C4-2B (cell line): Measurements from ENCODE around the gene RAPGEF3.
A peak's percentile ranks its signal among the peaks of the same experiment; 100 is the strongest.

Source experiments
- H3K27ac ChIP-seq: fragments of 450-650 bp; 2 replicates; pipeline ENCODE4 v1.5.1; 2017
- ZFX ChIP-seq: fragments of 450-650 bp; IDR thresholded peaks from 2 replicates; pipeline ENCODE4 v1.6.1; 2017
- TF ChIP-seq, protein P1 (sequence below): fragments of 450-650 bp; conservative IDR thresholded peaks from 2 replicates; pipeline ENCODE4 v1.5.1; 2017; ENCODE audit warnings: mild to moderate bottlenecking

The RAPGEF3 gene

DNA sequence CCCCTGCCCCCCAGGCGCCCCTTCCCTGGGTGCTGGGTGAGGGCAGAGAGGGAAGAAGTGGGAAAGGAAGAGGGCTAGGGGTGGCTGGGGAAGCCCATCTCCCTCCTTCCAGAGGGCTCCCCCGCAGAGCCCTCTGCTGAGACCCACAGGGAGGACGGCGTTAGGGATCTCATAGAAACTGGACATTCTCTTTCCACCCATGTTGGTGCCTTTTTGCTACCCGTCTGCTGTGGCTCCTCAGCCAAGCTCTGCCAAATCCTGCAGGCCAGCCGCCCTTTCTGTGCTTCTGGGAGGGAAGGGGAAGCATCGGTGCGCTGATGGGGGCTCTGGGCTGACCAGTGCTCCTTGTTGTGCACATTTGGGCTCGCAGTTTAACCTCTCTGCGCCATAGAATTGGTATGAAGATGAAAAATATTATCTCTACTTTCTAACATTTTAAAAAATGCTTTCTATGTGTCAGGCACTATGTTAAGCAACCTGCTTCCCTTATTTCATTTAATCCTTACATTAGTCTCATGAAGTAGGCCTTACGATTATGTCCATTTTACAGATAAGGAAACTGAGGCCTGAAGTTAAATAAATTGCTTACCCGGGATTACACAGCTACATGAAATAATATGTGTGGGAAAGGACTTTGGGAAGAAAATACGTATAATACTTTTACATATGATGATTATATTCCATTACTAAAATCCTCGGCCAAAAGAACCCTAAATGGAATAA, 15.3 kb upstream of the RAPGEF3 start:
- peak overlapping the region; percentile 66 for H3K27ac ChIP-seq
- TF ChIP-seq ZFX: no peak
- TF ChIP-seq, protein P1, sequence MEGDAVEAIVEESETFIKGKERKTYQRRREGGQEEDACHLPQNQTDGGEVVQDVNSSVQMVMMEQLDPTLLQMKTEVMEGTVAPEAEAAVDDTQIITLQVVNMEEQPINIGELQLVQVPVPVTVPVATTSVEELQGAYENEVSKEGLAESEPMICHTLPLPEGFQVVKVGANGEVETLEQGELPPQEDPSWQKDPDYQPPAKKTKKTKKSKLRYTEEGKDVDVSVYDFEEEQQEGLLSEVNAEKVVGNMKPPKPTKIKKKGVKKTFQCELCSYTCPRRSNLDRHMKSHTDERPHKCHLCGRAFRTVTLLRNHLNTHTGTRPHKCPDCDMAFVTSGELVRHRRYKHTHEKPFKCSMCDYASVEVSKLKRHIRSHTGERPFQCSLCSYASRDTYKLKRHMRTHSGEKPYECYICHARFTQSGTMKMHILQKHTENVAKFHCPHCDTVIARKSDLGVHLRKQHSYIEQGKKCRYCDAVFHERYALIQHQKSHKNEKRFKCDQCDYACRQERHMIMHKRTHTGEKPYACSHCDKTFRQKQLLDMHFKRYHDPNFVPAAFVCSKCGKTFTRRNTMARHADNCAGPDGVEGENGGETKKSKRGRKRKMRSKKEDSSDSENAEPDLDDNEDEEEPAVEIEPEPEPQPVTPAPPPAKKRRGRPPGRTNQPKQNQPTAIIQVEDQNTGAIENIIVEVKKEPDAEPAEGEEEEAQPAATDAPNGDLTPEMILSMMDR: no peak

DNA sequence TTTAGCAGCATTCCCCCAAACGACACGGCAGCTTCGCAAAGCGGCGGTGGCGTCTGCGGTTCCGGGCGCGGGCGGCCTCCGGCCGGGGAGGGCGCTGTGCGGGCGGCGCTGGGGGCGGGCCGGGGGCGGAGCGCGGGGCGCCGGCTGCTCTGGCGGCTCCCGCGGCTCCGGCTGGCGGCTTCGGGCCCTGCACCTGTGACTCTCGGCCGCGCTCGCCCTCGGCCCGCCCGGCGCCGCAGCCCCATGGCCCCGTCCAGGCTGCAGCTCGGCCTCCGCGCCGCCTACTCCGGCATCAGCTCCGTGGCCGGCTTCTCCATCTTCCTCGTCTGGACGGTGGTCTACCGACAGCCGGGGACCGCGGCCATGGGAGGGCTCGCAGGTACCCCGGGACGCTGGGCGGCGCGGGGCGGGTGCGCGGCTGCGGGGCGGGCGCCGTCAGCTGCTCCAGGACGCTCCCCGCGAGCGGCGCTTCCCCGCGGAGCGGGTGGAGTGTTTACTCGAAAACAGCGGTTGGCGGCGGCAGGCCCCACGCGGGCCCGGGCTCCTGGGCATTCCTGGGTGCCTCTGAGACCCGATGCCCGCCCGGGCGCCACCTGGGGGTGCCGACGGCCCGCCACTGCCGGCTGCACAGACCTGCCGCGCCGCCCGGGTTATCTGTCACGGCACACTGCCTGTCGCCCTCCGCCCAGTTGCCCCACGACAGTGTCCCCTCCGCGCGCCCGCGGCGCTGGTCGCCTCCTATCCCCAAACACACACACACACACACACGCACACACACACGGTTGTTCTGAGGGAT, 14.6 kb upstream of the RAPGEF3 start, which contains the start of gene SLC48A1:
SLC48A1 (plus strand) TSS at position 177 of the 796 bp plus-strand sequence; CDS start at position 244, 67 bp downstream.
- TF ChIP-seq, protein P1: peak; percentile 91
- peak; percentile 69; the same call in 1 of the 2 replicates for TF ChIP-seq ZFX
- H3K27ac ChIP-seq: peak within 1 kb of the TSS; percentile 66

DNA sequence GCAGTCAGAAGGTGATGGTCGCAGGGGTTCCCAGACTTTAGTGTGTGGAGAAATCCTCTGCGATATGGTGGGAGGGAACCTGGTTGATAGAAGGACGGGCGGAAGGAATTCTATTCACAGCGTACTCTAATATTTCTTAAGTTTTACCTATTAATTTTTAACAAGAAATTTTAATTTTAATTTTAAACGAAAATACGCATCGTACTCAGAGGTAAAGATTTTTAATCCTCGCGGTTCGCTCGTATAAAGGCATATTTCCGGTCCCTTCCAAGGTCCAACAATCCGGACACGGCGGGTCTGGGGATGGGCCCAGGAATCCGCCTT, 14.0 kb upstream of the RAPGEF3 start:
- TF ChIP-seq, protein P1: no peak
- no peak for TF ChIP-seq ZFX
- peak overlapping the region; percentile 66 for H3K27ac ChIP-seq

DNA sequence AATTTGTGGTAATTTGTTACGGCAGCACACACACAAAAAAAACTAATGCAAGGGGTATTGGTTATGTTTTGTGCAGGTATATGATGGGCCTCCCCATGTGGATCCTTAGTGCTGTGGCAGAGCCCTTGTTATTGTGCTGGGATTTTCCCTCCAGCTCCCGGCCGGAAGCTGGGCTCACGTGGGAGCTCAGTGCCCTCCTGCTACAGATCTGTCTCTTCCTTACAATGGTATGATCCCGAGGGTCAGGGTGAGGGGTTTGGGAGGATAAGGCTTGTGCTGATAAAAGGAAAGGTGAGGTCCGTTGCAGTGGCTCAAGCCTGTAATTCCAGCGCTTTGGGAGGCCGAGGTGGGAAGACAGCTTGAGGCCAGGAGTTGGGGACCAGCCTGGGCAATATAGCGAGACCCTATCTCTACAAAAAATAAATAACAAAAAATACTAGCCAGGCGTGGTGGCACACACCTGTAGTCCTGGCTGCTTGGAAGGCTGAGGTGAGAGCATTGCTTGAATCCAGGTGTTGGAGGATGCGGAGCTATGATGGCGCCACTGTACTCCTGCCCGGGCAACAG, 13.5 kb upstream of the RAPGEF3 start:
- TF ChIP-seq ZFX: no peak
- TF ChIP-seq, protein P1: no peak
- no peak overlapping the region; the same call in 1 of the 2 replicates for H3K27ac ChIP-seq

DNA sequence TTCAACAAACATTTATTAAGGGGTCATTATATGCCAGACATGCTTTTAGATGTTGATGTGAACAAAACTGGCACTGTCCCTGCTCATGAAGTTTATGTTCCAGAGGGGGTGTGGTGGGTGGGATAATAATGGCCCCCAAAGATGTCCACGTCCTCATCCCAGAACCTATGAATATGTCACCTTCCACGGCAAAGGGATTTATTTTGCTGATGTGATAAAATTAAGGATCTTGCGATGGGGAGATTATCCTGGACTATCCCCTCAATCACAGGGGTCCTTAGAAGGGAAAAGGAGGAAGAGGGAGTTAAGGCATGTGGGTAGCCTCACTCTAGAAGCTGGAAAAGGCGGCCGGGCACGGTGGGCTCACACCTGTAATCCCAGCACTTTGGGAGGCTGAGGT, 12.6 kb upstream of the RAPGEF3 start:
- H3K27ac ChIP-seq: no peak overlapping the region
- TF ChIP-seq ZFX: no peak
- TF ChIP-seq, protein P1: no peak

DNA sequence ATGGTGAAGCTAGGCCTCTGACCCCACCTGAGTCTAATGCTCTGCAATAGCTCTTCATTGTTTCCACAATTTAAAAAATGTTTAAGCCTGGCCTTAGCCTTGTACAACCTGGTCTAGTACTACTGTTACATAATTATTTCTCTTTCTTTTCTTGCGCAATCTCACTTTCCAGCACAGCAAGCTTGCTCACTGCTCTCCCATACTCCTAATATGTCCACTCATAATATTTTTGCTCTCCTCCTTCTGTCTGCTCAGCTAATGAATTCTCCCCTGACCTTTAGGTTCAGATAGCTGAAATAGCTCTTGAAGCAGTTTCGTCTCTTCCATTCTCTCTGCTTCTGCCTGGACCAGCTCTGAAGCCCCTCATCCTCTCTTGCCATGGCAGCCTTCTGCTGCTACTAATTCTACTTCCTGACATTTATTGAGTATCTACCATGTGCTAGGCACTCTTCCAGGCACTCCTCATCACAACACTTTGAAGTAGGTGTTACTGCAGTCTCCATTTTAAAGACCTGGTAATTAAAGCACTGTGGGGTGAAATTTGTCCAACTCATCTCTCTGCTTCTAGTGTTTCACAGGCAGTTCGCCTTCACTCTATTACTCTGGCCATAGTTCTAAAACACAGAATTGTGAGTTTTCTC, 11.5 kb upstream of the RAPGEF3 start:
- no peak overlapping the region for H3K27ac ChIP-seq
- TF ChIP-seq ZFX: no peak
- TF ChIP-seq, protein P1: no peak
